Endodermal cell (in vitro differentiated cells): Measurements from ENCODE around the gene PNPLA7. TPM values are rescaled to one million over a fixed set of nuclear protein-coding genes. Genes with fewer than 3 reads are reported as not detected.

Experiments
- DNase-seq: peaks from one replicate; pipeline ENCODE4 v3.0.0-alpha.2; 2017
- H3K27ac ChIP-seq: 2 replicates; pipeline ENCODE4 v1.5.1; 2013; ENCODE audit warnings: mild to moderate bottlenecking, low read depth, low read length, moderate library complexity
- H3K27me3 ChIP-seq: 2 replicates; pipeline ENCODE4 v1.6.1; 2013; ENCODE audit warnings: mild to moderate bottlenecking, low read length, moderate library complexity; ENCODE audit not compliant: insufficient read depth, control insufficient read depth, poor library complexity, severe bottlenecking
- H3K36me3 ChIP-seq: 2 replicates; pipeline ENCODE4 v1.7.0; 2013; ENCODE audit warnings: mild to moderate bottlenecking, low read length, moderate library complexity; ENCODE audit not compliant: control insufficient read depth, insufficient read depth
- H3K4me1 ChIP-seq: one replicate; pipeline ENCODE4 v1.7.0; 2013; ENCODE audit warnings: low read length; ENCODE audit not compliant: control insufficient read depth, insufficient read depth
- H3K4me3 ChIP-seq: 2 replicates; pipeline ENCODE4 v1.5.1; 2013; ENCODE audit warnings: mild to moderate bottlenecking, low read length, moderate library complexity
- H3K9ac ChIP-seq: 2 replicates; pipeline ENCODE4 v1.6.1; 2013; ENCODE audit warnings: mild to moderate bottlenecking, low read length, moderate library complexity; ENCODE audit not compliant: poor library complexity, severe bottlenecking; ENCODE audit errors: extremely low read depth
- H3K9me3 ChIP-seq: 2 replicates; pipeline ENCODE4 v1.6.1; 2013; ENCODE audit warnings: mild to moderate bottlenecking, low read length, moderate library complexity; ENCODE audit not compliant: control insufficient read depth
- H3K27ac Mint-ChIP-seq: 2 replicates; pipeline ENCODE4 v1.8.0; 2020; ENCODE audit warnings: mixed read lengths
- H3K27me3 Mint-ChIP-seq: 2 replicates; pipeline ENCODE4 v1.8.0; 2021; ENCODE audit warnings: mild to moderate bottlenecking, mixed read lengths; ENCODE audit not compliant: insufficient read depth
- H3K36me3 Mint-ChIP-seq: 2 replicates; pipeline ENCODE4 v1.8.0; 2020; ENCODE audit warnings: low read depth, mixed read lengths
- H3K4me1 Mint-ChIP-seq: 2 replicates; pipeline ENCODE4 v1.8.0; 2020; ENCODE audit warnings: mixed read lengths
- H3K4me3 Mint-ChIP-seq: 2 replicates; pipeline ENCODE4 v1.8.0; 2020; ENCODE audit warnings: mild to moderate bottlenecking, moderate library complexity, mixed read lengths
- H3K9me3 Mint-ChIP-seq: 2 replicates; pipeline ENCODE4 v1.8.0; 2020; ENCODE audit warnings: mild to moderate bottlenecking, mixed read lengths
- WGBS, 2 experiments: methylation state at CpG; one replicate each; pipeline versions ENCODE4 v1.1.5 to v1.1.7; 2013; ENCODE audit warnings: missing lambda C conversion rate in 2 of 2, mixed read lengths in 1 of 2; ENCODE audit not compliant: insufficient coverage in 1 of 2, insufficient read length in 1 of 2; 5-methylcytosine and 5-hydroxymethylcytosine counted together
- total RNA-seq, 2 donors: library from RNA; stranded (reverse); fragmentation: NEBNext Ultra II Directional in 1 of 2; extraction: Animal tissue kit (Norgen Biotek cat#: 25700) in 1 of 2; gene quantifications; 2 replicates in 1 of 2; 3 replicates in 1 of 2; pipeline ENCODE4 v1.2.1, GENCODE V29; 2021
- TF ChIP-seq, protein P1 (sequence below): fragments of 200-600 bp; sonication (generic); conservative IDR thresholded peaks from 2 replicates; pipeline ENCODE4 v1.5.0; 2021; ENCODE audit warnings: antibody characterized with exemption, mild to moderate bottlenecking

PNPLA7 gene
- total RNA-seq, 2 donors from 2014 or later, result 2.0 to 2.4 TPM

DNA sequence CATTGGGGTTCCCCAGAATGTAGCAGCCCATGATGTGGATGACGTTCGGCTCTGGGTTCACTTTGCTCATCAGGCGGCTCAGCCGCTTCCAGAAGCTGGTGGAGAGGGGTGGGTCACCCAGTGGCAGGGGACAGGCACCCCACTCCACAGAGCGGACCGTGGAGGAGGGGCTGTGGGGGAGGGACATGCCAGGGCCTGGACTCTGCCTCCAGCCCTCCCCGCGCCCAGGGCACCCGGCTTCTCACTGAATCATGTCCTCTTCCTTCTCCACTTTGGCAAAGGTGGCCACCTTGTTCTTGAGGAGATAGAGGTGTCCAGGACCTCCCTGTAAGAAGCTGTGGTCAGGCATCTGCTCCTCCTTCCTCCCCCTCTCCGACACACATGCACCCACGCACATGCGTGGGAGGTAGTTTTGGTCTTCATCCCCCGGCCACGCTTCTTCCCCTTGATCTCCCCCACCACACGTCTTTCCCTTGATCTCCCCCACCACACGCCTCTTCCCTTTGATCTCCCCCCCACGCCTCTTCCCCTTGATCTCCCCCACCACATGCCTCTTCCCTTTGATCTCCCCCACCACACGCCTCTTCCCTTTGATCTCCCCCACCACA, 100.2 kb downstream of the PNPLA7 start:
- no peaks in the 10 kb centered on the region for H3K9me3 Mint-ChIP-seq
- peaks cover 3% of the 10 kb centered on the region for H3K4me1 Mint-ChIP-seq
- Histone ChIP-seq H3K9ac (no peak overlapping the region), H3K4me3 (no peak overlapping the region), H3K36me3 (peaks cover 11% of the 10 kb centered on the region), H3K9me3 (no peaks in the 10 kb centered on the region), H3K27ac (no peak overlapping the region), H3K4me1 (peaks cover 4% of the 10 kb centered on the region), H3K27me3 (no peaks in the 10 kb centered on the region)
- H3K27ac Mint-ChIP-seq, result no peak overlapping the region
- WGBS, 2 experiments, result 80 to 97% methylated on average over 2 to 17 of the region's 18 CpGs
- no peak overlapping the region for H3K4me3 Mint-ChIP-seq
- TF ChIP-seq, protein P1, sequence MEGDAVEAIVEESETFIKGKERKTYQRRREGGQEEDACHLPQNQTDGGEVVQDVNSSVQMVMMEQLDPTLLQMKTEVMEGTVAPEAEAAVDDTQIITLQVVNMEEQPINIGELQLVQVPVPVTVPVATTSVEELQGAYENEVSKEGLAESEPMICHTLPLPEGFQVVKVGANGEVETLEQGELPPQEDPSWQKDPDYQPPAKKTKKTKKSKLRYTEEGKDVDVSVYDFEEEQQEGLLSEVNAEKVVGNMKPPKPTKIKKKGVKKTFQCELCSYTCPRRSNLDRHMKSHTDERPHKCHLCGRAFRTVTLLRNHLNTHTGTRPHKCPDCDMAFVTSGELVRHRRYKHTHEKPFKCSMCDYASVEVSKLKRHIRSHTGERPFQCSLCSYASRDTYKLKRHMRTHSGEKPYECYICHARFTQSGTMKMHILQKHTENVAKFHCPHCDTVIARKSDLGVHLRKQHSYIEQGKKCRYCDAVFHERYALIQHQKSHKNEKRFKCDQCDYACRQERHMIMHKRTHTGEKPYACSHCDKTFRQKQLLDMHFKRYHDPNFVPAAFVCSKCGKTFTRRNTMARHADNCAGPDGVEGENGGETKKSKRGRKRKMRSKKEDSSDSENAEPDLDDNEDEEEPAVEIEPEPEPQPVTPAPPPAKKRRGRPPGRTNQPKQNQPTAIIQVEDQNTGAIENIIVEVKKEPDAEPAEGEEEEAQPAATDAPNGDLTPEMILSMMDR, result no peak
- peaks cover 7% of the 10 kb centered on the region for H3K36me3 Mint-ChIP-seq
- DNase-seq, result no peak
- no peaks in the 10 kb centered on the region for H3K27me3 Mint-ChIP-seq

DNA sequence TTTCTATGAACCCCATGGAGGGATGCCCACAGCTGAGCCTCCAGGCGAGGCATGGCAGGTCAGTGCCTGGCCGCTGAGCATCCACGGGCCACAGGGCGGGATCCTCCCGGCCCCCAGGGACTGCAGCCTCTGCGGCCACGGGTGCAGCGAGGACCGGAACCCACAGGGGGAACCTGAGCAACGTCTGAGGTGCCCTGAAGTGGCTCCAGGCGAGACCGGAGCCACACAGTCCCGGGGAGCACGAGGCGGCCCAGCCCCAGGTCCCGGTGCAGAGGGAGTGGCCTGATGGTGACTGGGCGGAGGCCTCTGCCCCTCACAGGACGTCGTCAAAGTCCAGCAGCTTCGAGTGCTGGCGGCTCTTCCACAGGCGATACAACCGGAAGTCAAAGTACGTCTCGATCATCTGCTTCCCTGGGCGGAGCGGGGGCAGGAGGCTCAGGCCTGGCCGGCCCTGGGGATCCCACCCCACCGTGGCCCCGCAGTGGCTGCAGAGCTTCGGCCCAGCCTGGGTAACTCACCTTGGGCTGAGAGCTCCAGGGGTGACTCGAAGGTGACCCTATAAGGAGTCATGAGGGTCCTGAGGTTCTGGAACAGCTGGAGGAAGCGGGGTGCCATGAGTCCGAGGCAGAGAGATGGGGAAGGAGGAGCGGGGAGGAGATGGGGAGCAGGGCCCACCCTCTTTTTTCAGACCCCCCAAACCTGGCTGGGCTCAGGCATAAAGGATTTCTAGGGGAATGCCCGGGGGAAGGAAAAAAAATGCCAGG, 100.9 kb downstream of the PNPLA7 start:
- no peak for DNase-seq
- 91 to 94% methylated on average over 28 to 36 of the region's 36 CpGs for WGBS, 2 experiments
- H3K4me1 Mint-ChIP-seq, result peaks cover 3% of the 10 kb centered on the region
- H3K9me3 ChIP-seq, result no peaks in the 10 kb centered on the region
- no peaks in the 10 kb centered on the region for H3K4me1 ChIP-seq
- no peaks in the 10 kb centered on the region for H3K27me3 ChIP-seq
- peaks cover 1% of the 10 kb centered on the region for H3K27me3 Mint-ChIP-seq
- no peaks in the 10 kb centered on the region for H3K9me3 Mint-ChIP-seq
- H3K9ac ChIP-seq, result no peak overlapping the region
- peaks cover 11% of the 10 kb centered on the region for H3K36me3 ChIP-seq
- no peak overlapping the region for H3K27ac Mint-ChIP-seq
- peaks cover 7% of the 10 kb centered on the region for H3K36me3 Mint-ChIP-seq
- TF ChIP-seq, protein P1, result no peak
- H3K4me3 Mint-ChIP-seq, result no peak overlapping the region
- no peak overlapping the region for H3K27ac ChIP-seq
- H3K4me3 ChIP-seq, result no peak overlapping the region

GRCh38 chr9:137448602-137448962, 101.6 kb downstream of the PNPLA7 start:
- no peak overlapping the region for H3K4me3 Mint-ChIP-seq
- H3K9ac ChIP-seq, result no peak overlapping the region
- no peak overlapping the region for H3K27ac ChIP-seq
- no peaks in the 10 kb centered on the region for H3K27me3 ChIP-seq
- 94 to 99% methylated on average over 11 to 16 of the region's 16 CpGs for WGBS, 2 experiments
- no peak overlapping the region for H3K27ac Mint-ChIP-seq
- TF ChIP-seq, protein P1, result no peak
- H3K36me3 ChIP-seq, result peaks cover 11% of the 10 kb centered on the region
- H3K9me3 ChIP-seq, result no peaks in the 10 kb centered on the region
- H3K4me1 Mint-ChIP-seq, result peaks cover 3% of the 10 kb centered on the region
- H3K27me3 Mint-ChIP-seq, result peaks cover 2% of the 10 kb centered on the region
- H3K9me3 Mint-ChIP-seq, result no peaks in the 10 kb centered on the region
- no peak overlapping the region for H3K4me3 ChIP-seq
- no peak for DNase-seq
- no peaks in the 10 kb centered on the region for H3K4me1 ChIP-seq
- H3K36me3 Mint-ChIP-seq, result peaks cover 6% of the 10 kb centered on the region
